ENCODE measurements around the gene MARVELD2. TPM values are rescaled to one million over a fixed set of nuclear protein-coding genes. Genes with fewer than 3 reads are reported as not detected.
"Not testable (repeated sequence)": the region's sequence is repeated elsewhere in the genome, so short reads cannot be mapped to it uniquely, and the experiment has no call there.

The MARVELD2 gene
- total RNA-seq, 4 donors from 2014 or later, result 16.7 to 24.4 (median 18.8) TPM

DNA sequence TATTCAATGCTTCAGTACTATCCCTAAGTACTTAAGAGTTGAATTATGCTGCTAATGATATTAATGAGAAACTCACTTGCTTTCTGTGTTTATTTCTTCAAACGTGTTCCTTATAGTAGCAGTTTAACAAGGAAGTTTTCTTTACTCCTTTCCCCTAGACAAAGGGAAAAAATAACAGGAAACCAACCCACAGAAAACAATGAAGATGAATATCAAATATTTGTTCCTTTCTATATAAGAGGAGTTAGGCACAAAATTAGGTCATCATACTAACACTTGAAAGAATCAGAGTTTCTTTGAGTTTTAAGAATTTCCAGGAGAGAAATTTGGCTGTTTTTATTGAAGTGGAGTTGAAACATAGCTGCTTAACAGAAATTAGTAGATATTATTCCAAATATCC is 62.3 kb downstream of the MARVELD2 start:
- intact Hi-C loops (cut with DNase I; ENCODE audit: low total_unique reads), result no loop called here
- DNase-seq (ENCODE audit: low spot score in 2 of 2), result no peak
- no peak overlapping the region for H3K4me3 ChIP-seq (ENCODE audit: low read depth, poor library complexity, severe bottlenecking)
- WGBS, 2 donors, result 19 to 24% methylated on average over 1 of the region's 1 CpG
- TF ChIP-seq, protein P1, sequence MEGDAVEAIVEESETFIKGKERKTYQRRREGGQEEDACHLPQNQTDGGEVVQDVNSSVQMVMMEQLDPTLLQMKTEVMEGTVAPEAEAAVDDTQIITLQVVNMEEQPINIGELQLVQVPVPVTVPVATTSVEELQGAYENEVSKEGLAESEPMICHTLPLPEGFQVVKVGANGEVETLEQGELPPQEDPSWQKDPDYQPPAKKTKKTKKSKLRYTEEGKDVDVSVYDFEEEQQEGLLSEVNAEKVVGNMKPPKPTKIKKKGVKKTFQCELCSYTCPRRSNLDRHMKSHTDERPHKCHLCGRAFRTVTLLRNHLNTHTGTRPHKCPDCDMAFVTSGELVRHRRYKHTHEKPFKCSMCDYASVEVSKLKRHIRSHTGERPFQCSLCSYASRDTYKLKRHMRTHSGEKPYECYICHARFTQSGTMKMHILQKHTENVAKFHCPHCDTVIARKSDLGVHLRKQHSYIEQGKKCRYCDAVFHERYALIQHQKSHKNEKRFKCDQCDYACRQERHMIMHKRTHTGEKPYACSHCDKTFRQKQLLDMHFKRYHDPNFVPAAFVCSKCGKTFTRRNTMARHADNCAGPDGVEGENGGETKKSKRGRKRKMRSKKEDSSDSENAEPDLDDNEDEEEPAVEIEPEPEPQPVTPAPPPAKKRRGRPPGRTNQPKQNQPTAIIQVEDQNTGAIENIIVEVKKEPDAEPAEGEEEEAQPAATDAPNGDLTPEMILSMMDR (IDR thresholded peaks at IDR 0.05), result no peak
- no peak for TF ChIP-seq POLR2A (IDR thresholded peaks at IDR 0.05)

DNA sequence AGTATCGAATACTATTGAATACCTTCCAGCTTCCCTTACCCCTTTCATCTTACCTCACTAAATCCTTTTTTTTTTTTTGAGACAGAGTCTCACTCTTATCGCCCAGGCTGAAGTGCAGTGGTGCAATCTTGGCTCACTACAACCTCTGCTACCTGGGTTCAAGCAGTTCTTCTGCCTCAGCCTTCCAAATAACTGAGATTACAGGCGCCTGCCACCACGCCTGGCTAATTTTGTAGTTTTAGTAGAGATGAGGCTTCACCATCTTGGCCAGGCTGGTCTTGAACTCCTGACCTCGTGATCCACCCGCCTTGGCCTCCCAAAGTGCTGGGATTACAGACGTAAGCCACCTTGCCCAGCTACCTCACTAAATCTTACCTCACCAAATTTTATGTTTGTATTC is 63.4 kb downstream of the MARVELD2 start:
- intact Hi-C loops (cut with DNase I; ENCODE audit: low total_unique reads); H3K4me3 ChIP-seq (ENCODE audit: low read depth, poor library complexity, severe bottlenecking); DNase-seq (ENCODE audit: low spot score in 2 of 2): not testable (repeated sequence)
- 88 to 92% methylated on average over 7 of the region's 7 CpGs for WGBS, 2 donors

DNA sequence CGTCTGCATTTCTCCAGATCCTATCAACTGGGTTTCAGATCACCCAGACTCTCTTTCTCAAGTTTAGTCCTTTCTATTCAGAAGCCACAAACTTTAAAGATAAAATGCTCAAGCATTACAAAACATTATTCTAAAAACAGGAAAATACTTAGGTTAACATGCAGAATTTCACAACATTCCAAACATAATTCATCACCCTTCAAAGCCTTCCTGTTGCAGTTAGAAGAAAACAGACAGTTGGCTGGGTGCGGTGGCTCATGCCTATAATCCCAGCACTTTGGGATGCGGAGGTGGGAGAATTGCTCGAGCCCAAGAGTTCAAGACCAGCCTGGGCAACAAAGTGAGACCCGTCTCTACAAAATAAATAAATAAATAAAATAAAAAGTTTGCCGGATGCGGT is 70.0 kb downstream of the MARVELD2 start:
- intact Hi-C loops (cut with DNase I; ENCODE audit: low total_unique reads), result no loop called here
- WGBS, 2 donors, result 68 to 70% methylated on average over 7 of the region's 7 CpGs
- peak in 1 of 2 donors; percentile 53 for DNase-seq (ENCODE audit: low spot score in 2 of 2)
- H3K4me3 ChIP-seq (ENCODE audit: low read depth, poor library complexity, severe bottlenecking), result no peak overlapping the region
- TF ChIP-seq, protein P1 (IDR thresholded peaks at IDR 0.05), result no peak
- no peak for TF ChIP-seq POLR2A (IDR thresholded peaks at IDR 0.05)

DNA sequence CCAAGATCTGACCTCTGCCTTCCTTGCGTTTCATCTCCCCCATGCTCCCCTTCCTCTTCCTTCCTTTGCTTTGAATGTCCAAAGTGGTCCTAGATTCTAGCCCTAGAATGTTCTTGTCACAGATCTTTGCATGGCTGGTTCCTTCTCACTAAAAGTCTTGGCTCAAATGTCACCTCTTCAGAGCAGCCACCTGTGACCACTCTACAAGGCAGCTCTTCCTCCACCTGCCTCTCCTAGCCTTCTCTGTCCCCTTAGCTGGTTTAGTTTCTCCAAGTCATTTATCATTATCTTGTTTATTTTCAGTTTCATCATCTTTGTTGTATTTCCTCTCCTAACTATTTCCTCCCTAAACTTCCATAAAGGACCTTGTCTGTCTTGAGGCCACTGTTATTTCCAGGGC is 70.6 kb downstream of the MARVELD2 start:
- intact Hi-C loops (cut with DNase I; ENCODE audit: low total_unique reads), result no loop called here
- WGBS, 2 donors, result 92 to 100% methylated on average over 1 of the region's 1 CpG
- H3K4me3 ChIP-seq (ENCODE audit: low read depth, poor library complexity, severe bottlenecking), result no peak overlapping the region
- TF ChIP-seq, protein P1 (IDR thresholded peaks at IDR 0.05), result no peak
- TF ChIP-seq POLR2A (IDR thresholded peaks at IDR 0.05), result no peak
- no peak for DNase-seq (ENCODE audit: low spot score in 2 of 2)

DNA sequence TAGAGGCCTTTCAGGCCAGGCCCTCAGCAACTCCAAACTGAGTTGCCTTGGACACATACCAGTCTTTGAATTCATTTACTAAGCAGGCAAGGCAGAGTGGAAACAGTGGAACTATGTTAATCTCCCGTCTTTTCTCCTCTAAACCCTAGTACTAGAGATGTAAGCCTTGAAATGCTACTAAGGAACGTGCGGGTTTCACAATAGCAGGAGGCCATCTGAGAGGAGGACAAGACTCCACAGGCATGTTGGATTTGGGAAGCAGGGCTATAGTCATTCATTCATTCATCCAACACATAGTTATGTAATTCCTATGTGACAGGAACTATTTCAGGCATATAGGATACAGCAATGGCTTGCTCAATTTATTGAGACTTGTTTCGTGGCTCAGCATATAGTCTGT is 74.3 kb downstream of the MARVELD2 start:
- WGBS, 2 donors, result 80 to 82% methylated on average over 4 of the region's 4 CpGs
- intact Hi-C loops (cut with DNase I; ENCODE audit: low total_unique reads), result no loop called here
- H3K4me3 ChIP-seq (ENCODE audit: low read depth, poor library complexity, severe bottlenecking), result no peak overlapping the region
- TF ChIP-seq, protein P1 (IDR thresholded peaks at IDR 0.05), result no peak
- TF ChIP-seq POLR2A (IDR thresholded peaks at IDR 0.05), result no peak
- DNase-seq (ENCODE audit: low spot score in 2 of 2), result peak in 1 of 2 donors; percentile 9

DNA sequence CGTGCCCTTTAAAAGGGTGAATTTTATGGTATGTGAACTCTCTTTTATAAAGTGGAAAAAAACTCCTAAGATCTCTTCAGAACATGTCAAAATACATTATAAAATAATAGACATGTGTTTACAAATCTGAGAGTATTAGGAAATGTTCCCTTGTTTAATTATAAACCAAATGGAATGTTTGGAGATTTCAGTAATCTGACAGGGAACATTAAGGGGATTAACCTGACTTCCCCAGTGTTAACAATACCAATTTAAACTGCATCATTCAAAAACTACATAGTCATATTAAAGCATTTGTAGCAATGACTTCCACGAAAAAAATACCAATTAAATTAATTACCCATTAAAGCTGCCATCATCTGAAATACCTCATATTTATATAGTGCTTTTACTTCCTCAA is 76.1 kb downstream of the MARVELD2 start:
- intact Hi-C loops (cut with DNase I; ENCODE audit: low total_unique reads), result no loop called here
- 51 to 65% methylated on average over 2 of the region's 2 CpGs for WGBS, 2 donors
- TF ChIP-seq, protein P1 (IDR thresholded peaks at IDR 0.05), result no peak
- no peak for TF ChIP-seq POLR2A (IDR thresholded peaks at IDR 0.05)
- DNase-seq (ENCODE audit: low spot score in 2 of 2), result no peak
- H3K4me3 ChIP-seq (ENCODE audit: low read depth, poor library complexity, severe bottlenecking), result no peak overlapping the region

Measured in lower leg skin (tissue), 4 donors.